Activated naive CD8-positive, alpha-beta T cell treated with anti-CD3 and anti-CD28 coated beads for 36 hours (primary cell): ENCODE data around the gene EIF3K. TPM values are rescaled to one million over a fixed set of nuclear protein-coding genes. Genes with fewer than 3 reads are reported as not detected.

ENCODE experiments used
- DNase-seq: peaks from one replicate; pipeline ENCODE4 v3.0.0; 2021
- H3K27ac Mint-ChIP-seq: one replicate; pipeline ENCODE4 v1.8.0; 2022; ENCODE audit warnings: mild to moderate bottlenecking, moderate library complexity, mixed read lengths
- H3K27me3 Mint-ChIP-seq: one replicate; pipeline ENCODE4 v1.8.0; 2022; ENCODE audit warnings: mild to moderate bottlenecking, mixed read lengths
- H3K36me3 Mint-ChIP-seq: one replicate; pipeline ENCODE4 v1.8.0; 2021; ENCODE audit warnings: mild to moderate bottlenecking, mixed read lengths
- H3K4me1 Mint-ChIP-seq: one replicate; pipeline ENCODE4 v1.8.0; 2021; ENCODE audit warnings: mixed read lengths
- H3K4me3 Mint-ChIP-seq: one replicate; pipeline ENCODE4 v1.8.0; 2022; ENCODE audit warnings: mild to moderate bottlenecking, moderate library complexity, mixed read lengths
- H3K9me3 Mint-ChIP-seq: one replicate; pipeline ENCODE4 v1.8.0; 2022; ENCODE audit warnings: mixed read lengths
- total RNA-seq, 2 experiments: library from RNA; stranded (reverse); gene quantifications; one replicate each; pipeline ENCODE4 v1.2.3, GENCODE V29; 2021

The EIF3K gene
- total RNA-seq, 2 experiments from 2014 or later = 312 to 321 TPM

DNA sequence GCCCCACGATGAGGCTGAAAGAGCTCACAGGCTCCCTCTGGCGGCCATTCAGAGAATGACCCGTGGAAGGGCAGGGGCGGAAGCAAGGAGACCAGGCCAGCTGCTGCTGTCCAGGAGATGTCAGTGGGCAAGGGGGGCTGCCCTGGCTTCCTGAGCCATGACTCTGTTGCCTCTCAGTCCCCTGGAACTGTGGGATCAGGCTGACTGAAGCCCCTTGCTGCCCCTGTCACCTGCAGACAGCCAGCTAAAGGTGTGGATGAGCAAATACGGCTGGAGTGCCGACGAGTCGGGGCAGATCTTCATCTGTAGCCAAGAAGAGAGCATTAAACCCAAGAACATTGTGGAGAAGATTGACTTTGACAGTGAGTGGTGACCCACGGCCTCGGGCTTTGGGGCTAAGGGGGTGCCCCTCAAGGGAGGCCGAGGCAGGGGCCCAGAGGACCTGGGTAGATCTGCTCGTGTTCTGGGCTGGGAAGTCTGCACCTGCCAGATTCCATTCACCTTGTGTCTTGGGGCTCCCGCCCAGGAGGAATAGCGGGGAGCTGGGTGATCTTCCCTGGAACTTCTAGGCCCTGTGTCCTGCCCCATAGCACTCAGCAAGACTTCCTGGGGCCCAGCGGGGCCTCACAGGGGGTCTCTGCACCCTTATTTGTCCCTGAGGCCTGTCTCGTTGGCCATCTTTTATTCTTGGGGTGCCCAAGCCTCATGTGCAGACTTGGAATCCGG lies 15.9 kb downstream of the EIF3K start:
- DNase-seq = peak; percentile 66
- Mint-ChIP-seq H3K9me3 (no peaks in the 10 kb centered on the region), H3K4me3 (no peak overlapping the region), H3K27ac (no peak overlapping the region), H3K36me3 (peaks cover 32% of the 10 kb centered on the region), H3K4me1 (peaks cover 25% of the 10 kb centered on the region), H3K27me3 (no peaks in the 10 kb centered on the region)

DNA sequence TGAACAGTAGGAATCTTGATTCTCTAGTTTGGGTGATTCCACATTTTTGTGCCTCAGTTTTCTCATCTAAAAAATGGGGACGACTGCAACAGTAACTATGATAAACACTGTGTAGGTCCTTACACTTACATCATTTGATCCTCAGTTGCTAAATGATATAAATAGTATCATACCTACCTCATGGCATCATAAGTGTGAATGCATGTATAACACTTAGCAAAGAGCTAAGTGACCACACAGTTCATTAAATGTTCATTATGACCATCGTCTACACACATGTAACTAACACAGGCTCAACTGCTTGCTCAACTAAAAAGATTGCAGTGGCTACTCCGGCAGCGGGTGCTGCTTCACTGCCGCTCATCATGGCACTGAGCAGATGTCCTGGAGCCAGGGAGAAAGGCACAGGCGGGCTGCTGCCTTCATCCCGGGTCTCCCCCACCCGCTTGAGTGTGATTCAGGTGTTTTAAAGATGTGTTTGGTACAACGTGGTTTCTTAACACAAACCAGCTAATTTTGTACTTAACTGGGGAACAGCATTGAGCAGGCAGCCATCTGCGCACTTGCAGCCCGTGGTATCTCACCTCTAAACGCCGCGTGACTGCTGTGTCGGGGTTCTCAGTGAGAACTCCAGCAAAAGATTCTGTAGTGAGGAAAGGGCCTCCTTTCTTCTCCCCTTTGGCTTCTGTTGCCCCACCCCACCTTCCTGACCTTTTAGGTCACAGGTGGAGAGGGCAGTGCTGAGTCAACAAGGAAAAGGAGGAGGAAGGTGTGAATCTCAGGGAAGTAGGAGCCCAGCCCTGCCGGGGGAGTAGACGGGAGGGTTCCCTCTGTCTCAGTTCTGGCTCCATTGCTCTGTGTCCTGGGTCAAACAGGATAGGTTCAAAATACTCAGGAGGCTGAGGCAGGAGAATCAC lies 16.8 kb downstream of the EIF3K start:
- Mint-ChIP-seq H3K27ac (peak overlapping the region; percentile 51), H3K27me3 (no peaks in the 10 kb centered on the region), H3K4me3 (no peak overlapping the region), H3K9me3 (no peaks in the 10 kb centered on the region), H3K4me1 (peaks cover 25% of the 10 kb centered on the region), H3K36me3 (peaks cover 32% of the 10 kb centered on the region)
- no peak for DNase-seq

DNA sequence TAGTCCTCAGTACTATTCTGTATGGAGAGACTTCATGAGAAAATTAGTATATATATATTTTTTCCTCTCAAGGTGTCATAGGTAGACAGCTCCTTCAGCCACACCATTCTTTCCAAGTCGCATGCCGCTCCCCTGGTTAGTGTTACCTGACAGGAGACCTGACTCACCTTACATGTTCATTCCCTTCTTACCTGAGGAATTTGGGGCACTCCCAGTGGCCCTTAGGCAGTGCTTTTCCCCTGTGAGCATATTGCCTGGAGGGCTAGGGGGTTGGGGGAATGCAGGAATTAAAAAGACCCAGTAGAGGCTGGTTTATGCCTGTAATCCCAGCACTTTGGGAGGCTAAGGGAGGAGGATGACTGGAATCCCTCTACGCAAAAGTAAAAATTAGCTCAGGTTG lies 19.5 kb downstream of the EIF3K start:
- H3K9me3 Mint-ChIP-seq = no peaks in the 10 kb centered on the region
- H3K27ac Mint-ChIP-seq = no peak overlapping the region
- peaks cover 19% of the 10 kb centered on the region for H3K36me3 Mint-ChIP-seq
- no peak for DNase-seq
- no peak overlapping the region for H3K4me3 Mint-ChIP-seq
- H3K4me1 Mint-ChIP-seq = peaks cover 24% of the 10 kb centered on the region
- no peaks in the 10 kb centered on the region for H3K27me3 Mint-ChIP-seq

DNA sequence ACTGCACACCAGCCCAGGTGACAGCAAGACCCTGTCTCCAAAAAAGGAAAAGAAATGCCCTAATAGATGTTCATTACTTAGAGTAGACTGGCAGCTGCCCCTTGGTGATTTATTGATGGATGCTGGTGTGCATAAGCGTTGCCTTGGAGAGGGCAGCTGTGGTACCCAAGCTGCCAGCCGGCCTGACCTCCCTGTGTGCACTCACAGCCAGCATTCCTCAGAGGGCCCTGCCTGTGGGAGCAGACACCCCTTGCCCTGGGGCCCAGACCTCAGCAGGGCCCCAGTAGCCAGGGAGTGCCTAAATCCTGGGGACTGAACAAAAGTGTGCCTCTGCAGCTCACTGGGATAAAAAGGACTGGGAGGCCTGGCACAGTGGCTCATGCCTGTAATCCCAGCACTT lies 20.7 kb downstream of the EIF3K start:
- no peak overlapping the region for H3K27ac Mint-ChIP-seq
- H3K4me1 Mint-ChIP-seq = peaks cover 21% of the 10 kb centered on the region
- no peak for DNase-seq
- no peaks in the 10 kb centered on the region for H3K27me3 Mint-ChIP-seq
- H3K9me3 Mint-ChIP-seq = no peaks in the 10 kb centered on the region
- H3K36me3 Mint-ChIP-seq = peaks cover 15% of the 10 kb centered on the region
- no peak overlapping the region for H3K4me3 Mint-ChIP-seq

DNA sequence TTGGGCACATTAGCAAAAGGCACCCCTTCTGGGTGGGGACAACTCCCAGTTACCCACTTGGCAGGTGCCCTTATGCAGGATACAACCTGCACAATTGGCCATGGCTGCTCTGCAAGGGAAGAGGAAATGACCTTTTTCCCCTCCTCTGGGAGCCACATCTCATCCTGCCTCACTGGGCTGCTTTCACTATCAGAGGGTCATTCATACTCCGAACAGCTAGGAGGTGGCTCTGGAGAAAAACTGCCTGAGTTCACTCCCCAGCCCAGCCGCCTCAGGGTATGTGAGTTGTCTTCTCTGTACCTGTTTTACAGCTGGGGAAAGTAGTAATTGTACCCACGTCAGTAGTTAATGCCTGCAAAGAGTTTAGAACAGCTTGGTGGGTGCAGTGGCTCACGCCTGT lies 21.4 kb downstream of the EIF3K start:
- H3K4me3 Mint-ChIP-seq = no peak overlapping the region
- peaks cover 19% of the 10 kb centered on the region for H3K4me1 Mint-ChIP-seq
- no peaks in the 10 kb centered on the region for H3K9me3 Mint-ChIP-seq
- H3K27me3 Mint-ChIP-seq = no peaks in the 10 kb centered on the region
- no peak for DNase-seq
- H3K36me3 Mint-ChIP-seq = peaks cover 11% of the 10 kb centered on the region
- H3K27ac Mint-ChIP-seq = no peak overlapping the region

DNA sequence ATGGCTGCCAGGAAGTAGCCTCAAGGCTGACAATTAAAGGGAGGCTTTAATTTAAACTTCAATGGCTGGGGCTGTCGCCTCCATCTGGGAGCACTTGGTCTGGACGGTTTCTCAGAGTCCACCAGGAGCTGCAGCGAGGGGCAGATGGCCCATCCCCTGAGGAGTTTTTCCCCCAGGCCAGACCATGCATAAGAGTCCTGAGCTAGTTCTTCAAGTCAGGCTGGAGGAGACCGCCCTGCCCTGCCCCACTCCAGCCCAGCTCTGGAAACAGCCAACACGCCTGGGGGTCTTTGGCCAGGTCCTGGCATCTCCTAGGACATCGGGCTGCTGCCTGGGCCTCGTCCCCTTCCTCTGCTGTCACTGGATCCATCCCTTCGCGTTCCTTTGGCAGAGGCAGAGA lies 23.2 kb downstream of the EIF3K start:
- Mint-ChIP-seq H3K27me3 (no peaks in the 10 kb centered on the region), H3K4me3 (no peak overlapping the region), H3K27ac (no peak overlapping the region), H3K36me3 (peaks cover 3% of the 10 kb centered on the region), H3K9me3 (no peaks in the 10 kb centered on the region), H3K4me1 (peaks cover 5% of the 10 kb centered on the region)
- no peak for DNase-seq

DNA sequence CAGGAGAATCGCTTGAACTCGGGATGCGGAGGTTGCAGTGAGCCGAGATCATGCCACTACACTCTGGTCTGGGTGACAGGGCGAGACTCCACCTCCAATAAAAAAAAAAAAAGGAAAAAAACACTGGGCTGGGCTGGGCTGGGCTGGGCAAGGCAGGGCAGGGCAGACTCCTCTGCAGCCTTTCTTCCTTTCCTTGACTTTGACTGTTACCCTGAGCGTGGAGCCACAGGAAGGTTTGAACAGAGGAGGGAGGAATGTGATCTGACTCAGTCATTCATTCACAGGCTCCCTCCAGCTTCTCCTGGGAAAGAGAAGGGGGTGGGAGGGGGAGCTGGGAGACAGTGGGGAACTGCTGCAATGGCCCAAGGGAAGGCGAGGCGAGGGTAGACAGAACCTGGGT lies 25.7 kb downstream of the EIF3K start:
- H3K27me3 Mint-ChIP-seq = peaks cover 19% of the 10 kb centered on the region
- no peaks in the 10 kb centered on the region for H3K9me3 Mint-ChIP-seq
- H3K36me3 Mint-ChIP-seq = peaks cover 16% of the 10 kb centered on the region
- no peak overlapping the region for H3K27ac Mint-ChIP-seq
- H3K4me3 Mint-ChIP-seq = no peak overlapping the region
- DNase-seq = no peak
- peaks cover 17% of the 10 kb centered on the region for H3K4me1 Mint-ChIP-seq

DNA sequence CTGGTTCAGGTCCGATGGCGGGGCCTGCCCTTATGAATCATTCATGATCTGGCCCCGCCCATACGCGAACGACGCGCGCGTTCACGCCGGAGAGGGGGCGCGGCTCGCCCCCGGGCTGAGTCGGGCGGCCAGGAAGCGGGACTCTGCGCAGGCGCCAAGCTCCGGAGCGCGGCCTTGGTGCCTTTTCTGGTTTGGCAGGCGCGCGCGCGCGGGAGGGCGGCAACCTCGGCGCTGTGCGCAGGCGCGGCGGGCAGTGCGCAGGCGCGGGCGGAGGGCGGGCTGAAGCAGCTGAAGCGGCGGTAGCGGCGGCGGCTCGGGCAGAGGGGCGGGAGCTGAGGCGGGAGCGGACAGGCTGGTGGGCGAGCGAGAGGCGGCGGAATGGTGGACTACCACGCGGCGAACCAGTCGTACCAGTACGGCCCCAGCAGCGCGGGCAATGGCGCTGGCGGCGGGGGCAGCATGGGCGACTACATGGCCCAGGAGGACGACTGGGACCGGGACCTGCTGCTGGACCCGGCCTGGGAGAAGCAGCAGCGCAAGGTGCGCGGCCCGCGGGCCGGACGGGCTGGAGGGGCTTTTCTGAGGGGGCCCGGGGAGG lies 28.5 kb downstream of the EIF3K start, which contains the start of gene ACTN4:
Gene ACTN4 (plus strand): TSS at position 282 of the 598 bp plus-strand sequence. CDS start 97 bp downstream, at position 379.
- no peaks in the 10 kb centered on the region for H3K9me3 Mint-ChIP-seq
- peaks cover 28% of the 10 kb centered on the region for H3K36me3 Mint-ChIP-seq
- H3K4me1 Mint-ChIP-seq = peaks cover 34% of the 10 kb centered on the region
- DNase-seq = peak; percentile 100
- peaks cover 43% of the 10 kb centered on the region for H3K27me3 Mint-ChIP-seq
- peak within 1 kb of the TSS; percentile 93 for H3K4me3 Mint-ChIP-seq
- peak within 1 kb of the TSS; percentile 77 for H3K27ac Mint-ChIP-seq

DNA sequence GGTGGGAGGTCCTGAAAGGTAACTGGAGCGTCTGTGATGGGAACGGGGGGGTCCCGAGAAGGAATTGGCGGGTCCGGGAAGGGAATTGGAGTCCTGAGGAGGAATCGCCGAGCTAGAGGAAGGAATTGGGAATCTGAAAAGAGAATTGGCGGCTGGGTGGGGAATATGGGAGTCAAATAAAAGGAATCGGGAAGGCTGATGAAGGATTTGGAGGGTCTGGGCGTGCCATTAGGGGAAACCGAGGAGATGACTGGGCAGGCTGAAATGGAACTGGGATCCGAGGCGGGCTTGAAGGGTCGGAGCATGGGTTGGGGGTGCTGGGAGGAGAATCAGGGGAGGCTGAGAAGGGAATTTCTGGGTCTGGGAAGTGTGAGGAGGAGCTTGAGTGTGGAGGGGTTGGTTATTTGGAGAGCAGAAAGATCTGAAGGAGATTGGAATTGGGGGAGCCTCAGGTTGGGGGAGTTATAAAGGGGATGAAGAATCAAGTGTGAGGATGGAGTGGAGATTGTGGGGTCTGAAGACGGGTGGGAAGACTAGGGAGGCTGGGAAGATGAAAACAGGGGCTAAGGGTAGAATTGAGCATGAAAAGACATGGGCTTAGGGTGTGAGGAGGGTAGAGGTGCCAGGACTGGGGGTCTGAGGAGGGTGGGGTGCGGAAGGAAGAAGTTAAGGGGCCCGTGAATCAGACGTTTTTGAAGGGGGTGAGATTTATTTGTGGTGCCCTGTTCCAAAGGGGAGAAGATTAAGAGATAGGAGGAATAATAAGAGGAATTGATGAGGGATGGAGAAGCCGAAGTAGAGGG lies 29.2 kb downstream of the EIF3K start:
- no peak for DNase-seq
- Mint-ChIP-seq H3K27me3 (peaks cover 50% of the 10 kb centered on the region), H3K27ac (peak overlapping the region; percentile 77), H3K36me3 (peaks cover 29% of the 10 kb centered on the region), H3K4me1 (peaks cover 34% of the 10 kb centered on the region), H3K9me3 (no peaks in the 10 kb centered on the region), H3K4me3 (peak overlapping the region; percentile 93)

DNA sequence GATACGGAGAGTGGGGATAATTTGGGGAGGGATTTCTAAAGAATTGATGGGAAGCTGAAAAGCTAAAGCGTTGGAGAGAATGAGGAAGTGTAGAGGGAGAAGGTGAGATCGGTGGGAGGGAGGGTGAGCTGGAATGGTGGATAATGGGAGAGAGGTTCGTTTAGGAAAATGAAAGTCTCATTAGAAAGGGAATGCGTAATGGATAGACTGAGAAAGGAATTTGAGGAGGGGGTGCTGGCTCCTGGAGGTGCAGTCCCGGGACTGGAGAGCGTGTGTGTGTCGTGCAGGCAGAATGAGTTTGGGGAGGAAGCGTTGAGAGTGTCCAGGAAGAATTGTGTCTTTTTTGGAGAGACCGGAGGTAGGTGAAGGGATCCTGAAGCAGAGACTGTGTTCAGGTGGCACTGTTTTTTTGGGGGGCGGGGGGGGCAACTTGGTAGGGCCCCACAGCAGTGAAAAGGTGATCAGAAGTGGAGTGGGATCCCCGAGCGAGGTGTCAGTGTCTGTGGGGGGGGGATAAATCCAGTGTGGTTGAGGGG lies 29.8 kb downstream of the EIF3K start:
- Mint-ChIP-seq H3K4me1 (peaks cover 38% of the 10 kb centered on the region), H3K27me3 (peaks cover 56% of the 10 kb centered on the region), H3K36me3 (peaks cover 35% of the 10 kb centered on the region), H3K9me3 (no peaks in the 10 kb centered on the region), H3K27ac (no peak overlapping the region), H3K4me3 (peak overlapping the region; percentile 93)
- no peak for DNase-seq

DNA sequence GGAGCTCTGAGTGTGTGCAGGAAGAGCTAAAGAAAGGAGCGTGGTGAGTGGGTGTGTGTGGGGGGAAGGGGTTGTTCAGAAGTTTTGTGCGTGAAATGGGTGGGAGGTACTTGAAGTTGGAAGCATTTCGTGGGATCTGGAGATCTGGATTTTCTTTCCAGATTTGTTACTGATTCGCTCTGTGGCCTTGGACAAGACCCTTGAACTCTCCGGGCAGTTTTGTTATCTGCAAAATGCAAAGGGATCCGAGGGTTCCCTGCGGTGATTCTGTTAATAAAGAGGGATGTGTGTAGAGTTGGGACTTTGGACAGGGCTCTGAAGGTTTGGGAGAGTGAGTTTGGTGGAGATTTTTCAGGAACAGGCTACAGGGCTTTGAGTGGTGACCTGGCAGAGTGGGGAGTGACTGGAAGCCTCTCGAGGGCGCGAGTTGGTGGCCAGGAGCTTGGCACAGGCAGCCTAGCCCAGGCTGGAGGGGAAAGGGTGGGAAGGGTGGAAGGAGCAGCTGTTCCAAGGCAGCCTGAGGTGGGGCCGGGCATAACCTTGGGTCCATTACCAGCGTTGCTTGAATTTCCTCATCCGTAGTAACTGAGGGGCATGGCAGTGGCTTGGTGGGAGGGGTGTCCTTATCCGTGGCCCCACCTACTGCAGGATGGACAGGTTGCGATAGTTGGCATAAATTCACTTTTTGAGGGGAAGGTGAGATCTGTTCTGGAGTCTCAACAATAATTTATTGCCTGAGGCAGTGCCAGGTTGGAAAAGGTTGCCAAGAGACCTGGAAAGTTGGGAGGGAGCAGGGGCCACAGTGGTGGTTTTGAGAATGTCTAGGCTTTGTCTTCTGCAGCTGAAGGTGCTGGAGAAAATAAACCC lies 30.6 kb downstream of the EIF3K start:
- Mint-ChIP-seq H3K4me3 (peak overlapping the region; percentile 93), H3K9me3 (no peaks in the 10 kb centered on the region), H3K36me3 (peaks cover 40% of the 10 kb centered on the region), H3K27me3 (peaks cover 57% of the 10 kb centered on the region), H3K27ac (no peak overlapping the region), H3K4me1 (peaks cover 41% of the 10 kb centered on the region)
- DNase-seq = no peak

DNA sequence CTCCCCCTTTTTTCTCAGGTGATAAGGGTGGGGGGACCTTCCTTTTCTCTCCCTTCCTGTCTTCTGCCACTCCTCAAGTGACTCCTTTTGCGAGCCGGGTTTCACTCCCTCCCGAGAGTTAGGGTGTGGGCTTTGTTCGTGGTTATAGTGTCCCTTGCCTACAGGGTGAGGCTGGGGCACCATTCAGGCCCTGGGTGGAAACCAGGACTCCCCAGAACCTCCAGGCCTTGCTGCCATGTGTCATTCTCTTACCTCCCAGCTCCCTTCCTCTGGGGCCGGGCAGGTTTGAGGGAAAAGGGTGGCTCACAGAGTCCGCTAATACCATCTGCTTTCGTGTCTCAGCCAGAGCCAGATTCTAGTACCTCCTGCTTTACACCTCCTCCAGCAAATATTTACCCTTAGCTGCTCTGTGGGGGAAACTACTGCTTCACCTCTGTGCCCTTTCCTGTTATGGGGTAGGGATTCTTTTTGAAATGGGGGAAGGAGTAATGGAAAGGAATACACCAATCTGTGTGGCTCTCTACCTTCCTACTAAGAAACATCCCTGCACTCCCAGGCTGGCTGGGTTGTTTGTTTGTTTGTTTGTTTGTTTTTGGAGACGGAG lies 31.3 kb downstream of the EIF3K start:
- H3K4me3 Mint-ChIP-seq = no peak overlapping the region
- no peak overlapping the region for H3K27ac Mint-ChIP-seq
- H3K4me1 Mint-ChIP-seq = peaks cover 48% of the 10 kb centered on the region
- H3K27me3 Mint-ChIP-seq = peaks cover 60% of the 10 kb centered on the region
- H3K36me3 Mint-ChIP-seq = peaks cover 42% of the 10 kb centered on the region
- DNase-seq = no peak
- no peaks in the 10 kb centered on the region for H3K9me3 Mint-ChIP-seq

DNA sequence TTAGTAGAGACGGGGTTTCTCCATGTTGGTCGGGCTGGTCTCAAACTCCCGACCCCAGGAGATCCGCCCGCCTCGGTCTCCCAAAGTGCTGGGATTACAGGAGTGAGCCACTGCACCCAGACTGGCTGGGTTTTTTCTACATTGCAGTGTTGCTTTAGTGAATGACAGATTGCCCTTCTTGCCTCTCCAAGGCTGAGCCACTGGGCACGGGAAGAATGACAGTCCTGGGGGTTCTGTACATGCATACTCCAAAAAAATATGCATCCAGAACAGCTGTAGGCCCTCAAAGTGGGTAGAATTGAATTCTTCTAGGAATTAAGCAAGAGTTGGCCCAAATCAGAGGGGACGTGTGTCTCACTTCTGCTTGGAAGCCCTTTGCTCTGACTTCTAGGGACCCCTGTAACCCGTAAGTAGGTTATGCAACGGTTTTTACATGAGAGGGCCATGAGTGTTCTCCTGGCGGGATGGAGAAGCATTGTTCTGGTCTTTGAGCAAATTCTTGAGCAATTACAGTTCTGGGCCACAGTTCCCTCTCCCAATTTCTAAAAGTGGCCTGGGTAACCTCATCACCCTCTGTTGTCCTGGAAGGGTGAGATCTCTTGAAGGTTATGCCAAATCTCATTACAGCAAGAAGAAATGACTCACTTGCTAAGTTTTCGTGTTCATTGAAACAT lies 32.1 kb downstream of the EIF3K start:
- no peak overlapping the region for H3K27ac Mint-ChIP-seq
- H3K4me1 Mint-ChIP-seq = peaks cover 55% of the 10 kb centered on the region
- H3K4me3 Mint-ChIP-seq = no peak overlapping the region

More for the DNA sequence above, 32.1 kb downstream of the EIF3K start:
- Mint-ChIP-seq H3K36me3 (peaks cover 42% of the 10 kb centered on the region), H3K9me3 (no peaks in the 10 kb centered on the region), H3K27me3 (peaks cover 60% of the 10 kb centered on the region)
- no peak for DNase-seq
